K562 (cell line): ENCODE measurements around the gene PRSS27. TPM values are rescaled to one million over a fixed set of nuclear protein-coding genes. Genes with fewer than 3 reads are reported as not detected.

Source experiments
- CHCHD3 ChIP-seq: fragments of 250-450 bp; sonication (Bioruptor Pico); IDR thresholded peaks from 2 replicates; pipeline ENCODE4 v2.1.2; 2022; ENCODE audit warnings: mild to moderate bottlenecking
- ETV5 ChIP-seq: sonication (generic); formaldehyde crosslinking; IDR thresholded peaks from 2 replicates; pipeline ENCODE4 v1.4.0; 2020; ENCODE audit warnings: low read depth, mild to moderate bottlenecking, missing genetic modification reagents
- GABPB1 ChIP-seq: sonication (generic); formaldehyde crosslinking; IDR thresholded peaks from 2 replicates; pipeline ENCODE4 v1.8.0; 2022; ENCODE audit warnings: mild to moderate bottlenecking, missing genetic modification reagents
- ID3 ChIP-seq, 2 experiments: fragments of 250-450 bp in 1 of 2; fragments of 450-650 bp in 1 of 2; sonication (Bioruptor Pico) in 1 of 2; IDR thresholded peaks; 2 replicates each; pipeline versions ENCODE4 v1.6.1 to v1.8.0; 2016 to 2021; ENCODE audit warnings: mild to moderate bottlenecking in 2 of 2, moderate library complexity in 2 of 2, missing compliant biosample characterization in 1 of 2, missing genetic modification characterization in 1 of 2
- MGA ChIP-seq: fragments of 450-650 bp; IDR thresholded peaks from 2 replicates; pipeline ENCODE4 v1.6.1; 2016; ENCODE audit warnings: mild to moderate bottlenecking, moderate library complexity
- NR4A1 ChIP-seq, 2 experiments: fragments of 250-450 bp in 1 of 2; fragments of 450-650 bp in 1 of 2; sonication (Bioruptor Pico) in 1 of 2; IDR thresholded peaks; 2 replicates each; pipeline versions ENCODE4 v1.4.0 to v1.6.1; 2016 to 2020; ENCODE audit warnings: mild to moderate bottlenecking in 2 of 2, missing compliant biosample characterization in 1 of 2, missing genetic modification characterization in 1 of 2, moderate library complexity in 1 of 2
- TCF15 ChIP-seq: fragments of 250-450 bp; sonication (Bioruptor Pico); IDR thresholded peaks from 2 replicates; pipeline ENCODE4 v1.8.0; 2022; ENCODE audit warnings: moderate library complexity, mild to moderate bottlenecking, inconsistent platforms
- ZBTB1 ChIP-seq: sonication (generic); formaldehyde crosslinking; IDR thresholded peaks from 2 replicates; pipeline ENCODE4 v1.8.1; 2023; ENCODE audit warnings: missing genetic modification reagents, low read depth, mild to moderate bottlenecking, borderline replicate concordance
- ZNF354B ChIP-seq: fragments of 250-450 bp; sonication (Bioruptor Pico); IDR thresholded peaks from 2 replicates; pipeline ENCODE4 v1.4.0; 2020
- ZNF408 ChIP-seq: fragments of 250-450 bp; sonication (Bioruptor Pico); IDR thresholded peaks from 2 replicates; pipeline ENCODE4 v1.4.0; 2020; ENCODE audit warnings: low read depth, mild to moderate bottlenecking, moderate library complexity
- ZNF512 ChIP-seq: IDR thresholded peaks from 2 replicates; pipeline ENCODE4 v1.6.1; 2016; ENCODE audit warnings: missing genetic modification characterization, missing compliant biosample characterization
- polyA plus RNA-seq, 8 experiments: library from polyadenylated mRNA; depleted of rRNA in 4 of 8; stranded (reverse) in 5 of 8; unstranded in 3 of 8; fragments of >200 nt; fragmentation: Nextera tagmentation in 2 of 8; fragmentation: Illumina TruSeq in 1 of 8; extraction: Ambion mirVana in 2 of 8; extraction: Trizol in 1 of 8; gene quantifications; 2 replicates each; pipeline versions ENCODE4 v1.2.1 to v1.2.3, GENCODE V29; 2011 to 2014; ENCODE audit warnings: inconsistent platforms in 1 of 8, missing spikeins in 1 of 8
- total RNA-seq, 7 experiments: library from RNA; depleted of rRNA in 6 of 7; stranded (reverse); fragments of >200 nt in 6 of 7; fragmentation: Illumina TruSeq in 2 of 7; extraction: Trizol in 2 of 7; gene quantifications; 2 replicates each; pipeline versions ENCODE4 v1.2.1 to v1.2.3, GENCODE V29; 2011 to 2021; ENCODE audit warnings: low replicate concordance in 1 of 7

The PRSS27 gene
- total and polyA plus RNA-seq, 9 of the 15 experiments (the other 6 are each of a cell fraction or from before 2014, with no cell fraction given), result 0.09 to 0.20 (median 0.17) TPM; not detected in 5

- TF ChIP-seq MGA (peak; percentile 97), ETV5 (peak; percentile 97), CHCHD3 (CRISPR knock-in tag) (no peak), ZNF512 (tag) (no peak), TCF15 (no peak), ZBTB1 (CRISPR knock-in tag) (no peak), ID3 (CRISPR knock-in tag; IDR thresholded peaks at IDR 0.05) (no peak), ID3 (tag; IDR thresholded peaks at IDR 0.05) (peak; percentile 78), GABPB1 (CRISPR knock-in tag) (peak; percentile 99), NR4A1 (CRISPR knock-in tag; IDR thresholded peaks at IDR 0.05) (no peak), NR4A1 (tag; IDR thresholded peaks at IDR 0.05) (peak; percentile 47; the same call in 1 of the 2 replicates), ZNF354B (CRISPR knock-in tag) (no peak), ZNF408 (CRISPR knock-in tag) (no peak)
Observed at GRCh38 chr16:2682209-2683021, 37.6 kb downstream of the PRSS27 start, which contains the start of gene KCTD5 (continued).
